Kidney capillary endothelial cell (primary cell): Measurements from ENCODE around the gene BMPR1B.
"Not testable (repeated sequence)": the region's sequence is repeated elsewhere in the genome, so short reads cannot be mapped to it uniquely, and the experiment has no call there.

Source experiments
- DNase-seq: peaks from one replicate; pipeline ENCODE4 v3.0.0-alpha.2; 2018; ENCODE audit warnings: low spot score

Gene BMPR1B

DNA sequence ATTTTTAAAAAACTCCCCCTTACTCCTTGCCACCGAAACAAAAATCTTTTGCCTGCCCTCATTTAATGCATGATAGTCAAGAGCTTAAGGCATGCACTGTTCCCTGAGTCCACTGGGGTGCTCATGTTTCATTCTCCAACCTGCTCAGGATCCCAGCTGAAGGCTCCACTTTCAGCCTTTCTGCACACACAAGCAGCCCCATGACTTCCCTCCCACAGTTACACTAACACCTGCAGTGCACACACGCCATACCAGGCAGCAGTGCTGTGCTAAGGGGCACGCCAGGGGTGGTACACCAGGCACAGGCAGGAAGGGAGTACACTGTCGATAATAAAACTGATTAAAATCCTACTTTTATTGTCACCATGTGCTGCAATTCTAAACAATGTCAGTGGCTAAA, 385.2 kb downstream of the BMPR1B start:
- no peak for DNase-seq

DNA sequence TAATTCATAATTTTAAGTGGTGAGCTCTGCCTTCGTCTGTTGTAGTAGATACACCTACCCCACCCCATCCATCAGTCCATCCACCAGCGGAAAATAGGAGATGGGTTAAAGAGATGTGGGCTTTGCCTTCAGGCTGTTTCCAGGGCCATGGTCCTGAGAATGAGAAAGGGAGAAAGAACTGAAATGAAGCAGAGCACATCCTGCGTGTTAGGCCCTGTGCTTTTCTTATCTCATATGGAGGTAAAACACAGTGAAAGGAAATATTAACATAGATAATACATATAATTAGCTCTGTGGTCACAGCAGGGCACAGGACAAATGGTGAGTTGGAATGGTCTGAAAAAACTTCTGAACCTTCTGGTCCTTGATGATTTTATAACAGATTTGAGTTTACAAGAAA, 393.5 kb downstream of the BMPR1B start:
- no peak for DNase-seq

DNA sequence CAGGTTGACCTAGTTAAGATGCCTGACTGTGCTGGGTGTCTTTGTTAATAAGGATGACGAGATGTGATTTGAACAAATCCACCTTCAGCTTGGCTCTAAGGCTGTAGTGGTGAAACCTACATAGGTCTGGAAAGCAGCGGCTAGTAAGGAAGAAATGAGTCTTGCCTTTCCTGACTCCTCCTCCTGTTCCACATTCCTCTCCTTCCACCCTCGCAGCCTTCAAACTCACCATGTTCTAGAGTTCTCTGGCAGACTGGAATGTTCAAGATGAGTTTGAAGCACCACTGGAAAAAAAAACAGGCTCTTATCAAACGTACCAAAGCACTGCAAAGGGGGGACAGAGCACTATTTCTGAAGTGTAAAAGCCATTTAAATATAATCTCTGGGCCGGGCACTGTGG, 395.4 kb downstream of the BMPR1B start:
- no peak for DNase-seq

DNA sequence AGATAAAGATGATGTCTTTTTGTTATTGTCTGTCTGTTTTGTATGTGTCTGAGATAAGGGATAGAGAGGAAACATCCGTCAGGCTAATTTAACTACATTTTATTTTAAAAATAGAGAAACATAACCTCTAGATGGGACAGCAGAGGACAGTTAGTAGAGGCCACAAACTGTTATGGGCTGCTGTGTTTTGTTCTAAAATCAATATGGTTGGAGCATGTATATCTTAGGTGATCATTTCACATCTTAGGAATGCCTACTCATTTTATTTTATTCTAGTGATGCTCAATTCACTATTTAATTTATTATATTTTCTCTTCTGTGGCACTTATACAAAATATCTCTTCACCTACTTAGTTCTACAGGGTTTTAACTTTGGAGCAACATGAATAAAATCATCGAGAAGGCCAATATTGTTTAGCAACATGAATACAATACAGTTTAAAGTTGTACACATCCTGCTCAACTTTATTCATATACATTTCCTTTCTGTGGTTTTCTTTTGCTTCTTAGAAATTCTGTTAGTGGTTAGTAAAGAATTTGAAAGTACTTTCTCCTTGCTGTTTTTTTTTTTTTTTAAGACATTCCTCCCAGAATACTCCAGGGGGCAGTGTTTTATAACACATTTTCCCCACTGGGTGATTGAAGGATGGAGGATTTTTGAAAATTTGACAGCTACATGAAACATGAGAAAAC, 398.1 kb downstream of the BMPR1B start:
- DNase-seq = peak; percentile 44

DNA sequence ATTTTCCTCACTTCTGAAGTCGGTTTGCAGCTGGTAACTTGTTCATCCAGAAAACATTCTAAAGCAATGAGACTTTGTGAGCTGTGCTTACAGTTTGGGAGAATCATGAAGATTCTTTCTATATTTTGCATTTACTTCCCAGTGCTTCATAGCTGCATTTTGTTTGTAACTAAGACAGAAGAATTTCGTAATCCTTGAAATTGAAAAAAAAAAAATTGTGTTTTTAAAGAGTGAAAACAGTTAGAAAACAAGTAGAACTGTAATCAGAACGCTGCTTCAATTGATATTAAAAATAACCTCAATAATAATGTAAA, 398.7 kb downstream of the BMPR1B start:
- no peak for DNase-seq

DNA sequence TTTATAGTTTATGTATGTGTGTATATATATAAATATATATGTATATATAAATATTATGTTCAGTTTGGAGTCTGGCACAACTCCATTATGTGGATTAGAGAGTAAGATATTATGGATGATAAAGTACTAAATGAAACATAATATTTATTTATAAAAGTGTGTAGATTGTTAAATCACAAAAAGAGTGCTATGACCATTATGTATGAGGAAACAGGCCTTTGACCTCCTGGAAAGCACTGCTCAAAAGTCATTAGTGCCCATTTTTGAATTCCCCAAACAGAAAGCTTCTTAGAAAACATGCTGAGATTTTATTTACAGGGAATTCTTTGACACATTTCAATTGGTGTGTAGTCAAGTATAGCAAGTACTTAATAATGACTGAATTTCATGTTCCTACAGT, 399.8 kb downstream of the BMPR1B start:
- DNase-seq = no peak

DNA sequence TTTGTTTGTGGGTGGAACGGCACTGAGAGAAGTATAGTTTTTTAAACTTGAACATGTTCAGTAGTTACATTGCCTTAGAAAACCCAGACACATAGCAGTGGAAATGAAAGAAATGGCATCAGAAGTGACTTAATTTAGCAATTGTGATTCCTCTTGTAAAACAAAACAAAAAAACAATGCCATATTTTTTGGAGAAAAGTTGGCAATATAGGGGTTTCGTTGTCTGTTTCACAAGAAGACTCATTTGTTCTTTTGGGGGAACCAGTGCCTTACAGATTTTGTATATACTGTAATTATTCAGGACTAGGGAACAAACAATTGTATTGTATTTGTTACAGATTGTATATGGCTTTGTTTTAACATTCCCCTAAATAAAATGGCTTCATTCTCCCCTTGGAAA, 400.3 kb downstream of the BMPR1B start:
- DNase-seq = no peak

DNA sequence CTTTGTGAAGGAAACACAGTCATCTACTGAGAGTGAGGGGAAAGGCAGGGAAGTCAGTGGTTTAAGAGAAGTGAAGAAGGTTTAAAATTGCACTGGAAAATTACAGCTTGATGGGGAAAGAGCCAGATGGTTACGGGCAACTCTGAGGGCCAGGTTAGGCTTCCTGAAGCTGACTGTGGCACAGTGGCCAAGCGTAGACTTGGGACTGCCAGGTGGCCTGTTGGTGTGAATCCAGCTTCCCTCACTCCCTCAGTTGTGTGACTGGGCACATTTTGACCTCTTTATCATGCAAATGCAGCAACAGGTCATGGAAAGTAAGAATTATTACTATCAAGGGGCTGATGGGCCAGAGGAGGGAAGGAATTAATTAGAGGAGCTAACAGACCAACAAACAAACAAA, 400.9 kb downstream of the BMPR1B start:
- DNase-seq = no peak

DNA sequence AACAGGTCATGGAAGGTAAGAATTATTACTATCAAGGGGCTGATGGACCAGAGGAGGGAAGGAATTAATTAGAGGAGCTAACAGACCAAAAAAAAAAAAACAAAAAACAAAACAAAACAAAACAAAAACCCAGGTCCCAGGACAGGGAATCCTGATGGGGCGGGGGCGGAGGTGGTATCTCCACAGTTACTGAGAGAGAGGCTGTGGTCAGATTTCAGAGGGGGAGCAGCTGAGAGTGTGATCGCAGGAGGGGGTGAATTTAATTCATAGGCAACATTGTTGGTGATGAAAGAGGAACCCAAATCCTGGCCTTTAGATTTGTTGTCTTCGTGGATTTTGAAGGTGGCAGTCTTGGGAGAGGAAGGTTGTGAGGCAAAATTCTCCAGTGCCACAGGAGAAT, 401.6 kb downstream of the BMPR1B start:
- no peak for DNase-seq

DNA sequence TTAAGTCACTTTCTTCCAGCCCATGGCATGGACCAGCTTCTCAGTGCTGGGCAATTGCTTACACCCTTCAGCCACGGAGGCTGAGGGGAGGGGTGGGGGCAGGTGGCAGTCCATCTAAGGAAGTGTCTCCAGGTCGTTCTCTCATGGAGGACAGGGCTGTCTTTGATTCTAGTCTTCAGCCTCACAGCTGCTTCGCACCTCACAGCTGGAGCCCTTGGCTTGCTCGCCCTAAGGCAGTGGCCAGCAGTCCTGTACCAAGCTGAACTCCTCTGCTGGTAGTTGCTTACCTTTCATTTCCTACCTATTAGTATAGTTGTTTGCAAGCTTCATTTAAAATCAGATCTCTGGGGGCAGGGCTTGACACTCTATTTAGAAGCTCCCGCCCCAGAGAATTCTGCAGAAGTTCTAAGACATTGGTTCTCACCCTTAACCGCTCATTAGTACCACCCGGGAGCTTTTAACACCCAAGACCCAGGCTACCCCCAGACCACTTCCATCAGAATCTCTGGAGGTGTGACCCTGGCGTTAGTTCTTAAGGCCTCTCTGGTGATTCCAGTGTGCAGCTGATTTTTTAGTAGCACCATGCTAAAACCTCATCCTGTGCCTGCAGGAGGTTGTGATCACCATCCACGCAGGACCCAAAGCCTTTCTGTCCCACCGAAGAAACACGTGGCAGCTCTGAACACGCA, 404.2 kb downstream of the BMPR1B start:
- no peak for DNase-seq

DNA sequence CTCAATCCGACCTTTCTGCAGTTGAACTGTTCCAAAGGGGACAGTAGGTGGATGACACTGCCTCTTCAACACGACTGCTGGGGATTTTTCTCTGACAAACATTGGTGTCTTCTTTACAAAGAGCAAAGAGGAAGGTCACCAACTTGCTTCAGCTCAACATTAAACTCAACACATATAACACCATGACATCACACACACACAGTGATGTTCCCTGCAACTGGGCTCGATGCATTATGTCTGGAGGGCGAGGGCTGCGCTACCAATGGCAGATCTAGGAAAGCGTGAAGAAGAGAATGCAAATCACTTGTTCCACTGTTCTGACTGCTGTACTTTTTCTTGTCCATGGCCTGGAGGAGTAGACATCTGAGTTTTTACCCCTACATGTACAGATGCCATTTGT, 405.1 kb downstream of the BMPR1B start:
- no peak for DNase-seq

DNA sequence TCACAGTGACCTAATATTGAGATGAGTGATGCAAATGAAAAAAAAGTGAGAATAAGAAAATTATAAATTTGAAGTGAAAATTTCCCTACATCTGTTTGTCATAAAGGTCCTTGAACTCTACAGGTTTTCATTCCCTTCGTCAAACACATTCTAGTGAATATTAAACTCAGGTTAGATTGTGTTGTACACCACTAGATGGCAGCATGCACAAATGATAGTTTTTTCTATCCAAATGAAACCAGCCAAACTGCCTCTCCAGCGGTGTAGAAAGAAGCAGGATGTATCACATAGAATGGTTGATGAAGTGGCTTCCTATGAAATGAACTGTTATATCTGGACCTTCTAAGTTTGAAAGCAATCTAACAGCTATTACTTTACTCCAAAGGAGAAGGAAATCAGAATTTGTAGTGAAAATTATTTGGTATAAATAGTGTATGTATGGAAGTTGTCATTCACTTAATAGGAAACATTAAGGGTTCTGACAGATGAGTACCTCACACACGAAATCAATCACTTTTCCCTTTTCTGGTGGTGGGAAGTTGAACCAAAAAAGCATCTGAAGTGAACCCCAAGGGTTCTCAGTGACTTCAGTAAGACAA, 408.3 kb downstream of the BMPR1B start:
- peak; percentile 69 for DNase-seq

DNA sequence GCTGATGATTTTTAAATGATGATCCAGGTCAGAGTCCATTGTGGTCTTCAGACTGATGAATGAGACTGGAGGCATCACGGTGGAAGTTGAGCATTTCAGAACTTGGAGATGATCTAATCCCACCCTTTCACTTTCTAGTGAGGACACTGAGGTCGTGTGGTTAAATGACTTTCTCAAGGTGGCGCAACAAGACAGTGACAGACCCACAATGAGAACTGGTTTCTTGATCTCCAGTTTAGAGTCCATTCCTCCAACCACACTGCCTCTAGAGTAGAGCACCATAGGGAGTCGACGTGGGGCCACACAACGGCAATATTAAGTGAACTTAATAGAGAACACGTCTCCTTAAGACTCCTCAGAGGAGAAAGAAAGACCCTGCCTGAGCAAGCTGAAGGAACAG, 410.1 kb downstream of the BMPR1B start:
- no peak for DNase-seq

DNA sequence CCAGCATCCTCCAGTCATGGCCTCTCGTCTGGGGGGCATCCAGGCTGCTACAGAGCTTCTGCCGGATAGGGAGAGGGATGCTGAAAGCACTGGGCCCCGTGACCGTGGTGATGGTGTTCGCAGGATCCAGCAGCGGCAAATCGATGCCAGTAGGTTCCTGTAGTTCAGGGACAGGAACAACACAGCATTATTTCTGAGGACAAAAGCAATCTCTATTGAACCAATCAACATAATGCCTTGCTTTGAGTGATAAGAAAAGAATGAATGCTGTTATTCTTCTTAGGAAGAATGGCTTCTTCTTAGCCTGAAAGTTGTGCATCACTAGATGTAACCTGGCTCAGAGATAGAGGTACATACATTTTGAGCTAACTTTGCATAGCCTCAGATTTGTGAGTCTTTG, 412.4 kb downstream of the BMPR1B start:
- DNase-seq = no peak

DNA sequence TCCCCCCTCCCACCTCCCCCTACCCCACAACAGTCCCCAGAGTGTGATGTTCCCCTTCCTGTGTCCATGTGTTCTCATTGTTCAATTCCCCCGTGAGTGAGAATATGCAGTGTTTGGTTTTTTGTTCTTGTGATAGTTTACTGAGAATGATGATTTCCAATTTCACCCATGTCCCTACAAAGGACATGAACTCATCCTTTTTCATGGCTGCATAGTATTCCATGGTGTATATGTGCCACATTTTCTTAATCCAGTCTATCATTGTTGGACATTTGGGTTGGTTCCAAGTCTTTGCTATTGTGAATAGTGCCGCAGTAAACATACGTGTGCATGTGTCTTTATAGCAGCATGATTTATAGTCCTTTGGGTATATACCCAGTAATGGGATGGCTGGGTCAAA, 413.6 kb downstream of the BMPR1B start:
- not testable (repeated sequence) for DNase-seq

DNA sequence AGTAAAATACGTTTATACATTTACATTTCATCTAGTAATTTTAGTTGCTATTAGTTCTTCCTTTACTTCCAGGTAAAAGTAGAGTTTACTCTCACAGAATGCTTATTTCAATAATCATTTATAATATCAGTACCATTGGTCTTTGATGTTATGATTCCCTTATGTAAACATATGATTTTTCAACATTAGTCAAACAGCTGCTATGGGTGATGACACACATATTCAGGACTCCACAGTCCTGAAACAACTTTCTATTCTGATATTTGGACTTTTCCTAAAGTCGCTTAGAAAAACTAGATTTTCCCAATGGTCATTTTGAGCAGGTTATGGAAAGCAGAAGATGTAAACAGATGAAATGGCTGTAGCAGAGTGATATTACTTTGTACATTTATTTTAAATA, 421.2 kb downstream of the BMPR1B start:
- no peak for DNase-seq

DNA sequence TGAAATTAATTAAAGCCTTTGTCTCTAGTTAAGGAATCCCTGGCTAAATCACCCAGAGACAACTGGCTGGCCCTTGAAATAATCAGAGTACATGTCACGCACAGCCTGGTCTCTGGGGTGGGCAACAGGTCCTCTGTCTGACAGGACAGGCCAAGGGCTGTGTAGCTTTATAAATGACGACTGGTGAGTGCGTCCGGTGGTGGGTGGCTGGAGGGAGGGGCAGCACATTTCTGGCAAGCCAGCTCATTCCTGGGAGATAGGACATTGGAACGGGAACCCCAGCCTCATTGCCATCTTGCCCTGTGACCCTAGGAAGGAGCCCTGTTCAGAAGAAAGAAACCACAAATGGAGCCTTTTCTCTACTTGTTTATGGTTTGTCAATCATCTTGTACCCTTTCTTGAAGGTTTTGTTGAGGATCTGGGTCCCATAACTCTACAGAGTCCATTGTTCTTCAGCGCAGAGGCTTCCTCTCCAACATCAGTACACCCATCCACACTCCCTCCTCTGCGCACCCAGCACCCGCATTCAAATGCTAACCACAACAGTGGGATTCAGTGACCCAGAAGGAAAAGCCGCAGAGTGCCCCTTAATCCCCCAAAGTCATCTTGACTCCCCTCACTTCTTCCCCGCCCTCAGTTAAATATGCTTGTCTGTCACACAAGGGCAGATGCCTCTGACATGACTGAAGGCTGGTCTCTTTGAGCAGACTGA, 422.9 kb downstream of the BMPR1B start:
- no peak for DNase-seq

DNA sequence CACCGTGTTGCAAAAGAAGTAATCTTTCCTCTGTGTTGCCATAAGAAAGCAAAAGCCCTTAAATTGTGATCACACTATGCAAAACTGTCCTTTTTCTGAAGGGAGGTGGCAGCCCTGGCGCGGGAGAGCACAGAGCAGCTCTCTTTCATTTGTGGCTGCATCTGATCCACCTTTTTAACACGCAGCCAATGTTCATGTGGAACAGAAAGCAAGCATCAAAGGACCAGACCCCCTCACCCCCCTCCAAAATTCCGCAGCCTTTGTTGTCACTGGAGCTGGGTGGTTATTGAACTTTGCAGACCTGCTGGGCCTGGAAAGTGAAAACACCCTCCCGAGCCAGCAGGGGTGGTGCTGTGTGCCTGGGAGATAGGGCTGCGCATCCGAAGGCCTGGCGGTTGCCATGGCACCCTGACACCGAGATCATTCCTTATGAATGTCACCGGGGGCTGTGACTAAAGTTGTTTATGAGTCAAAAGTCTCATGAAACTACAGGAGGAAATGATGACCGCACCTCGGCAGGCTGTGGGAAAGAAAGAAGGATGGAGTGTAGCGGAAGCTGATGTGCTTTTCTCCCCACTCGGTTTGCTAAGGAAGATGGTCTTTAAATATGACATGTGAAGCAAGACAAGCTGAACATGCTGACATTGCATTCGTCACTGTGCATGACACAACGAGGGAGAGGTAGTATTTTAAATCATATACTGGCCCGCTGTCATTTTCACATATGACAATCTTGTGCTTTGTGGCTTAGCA, 423.7 kb downstream of the BMPR1B start:
- peak; percentile 88 for DNase-seq

DNA sequence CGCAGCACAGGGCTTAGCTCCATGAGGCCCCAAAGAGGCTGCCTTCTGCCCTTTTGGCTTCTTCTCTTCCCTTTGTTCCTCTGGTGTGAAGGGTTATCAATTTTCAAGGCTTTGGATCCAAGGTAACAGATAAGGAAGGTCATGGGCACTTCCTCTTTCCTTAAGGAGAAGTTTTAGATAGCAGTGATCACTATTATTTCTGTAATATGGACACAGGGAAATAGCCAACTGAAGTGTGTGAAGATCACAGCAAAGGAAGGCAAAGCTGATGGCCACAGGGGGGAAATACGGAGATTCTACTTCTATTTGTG, 424.2 kb downstream of the BMPR1B start:
- DNase-seq = no peak

DNA sequence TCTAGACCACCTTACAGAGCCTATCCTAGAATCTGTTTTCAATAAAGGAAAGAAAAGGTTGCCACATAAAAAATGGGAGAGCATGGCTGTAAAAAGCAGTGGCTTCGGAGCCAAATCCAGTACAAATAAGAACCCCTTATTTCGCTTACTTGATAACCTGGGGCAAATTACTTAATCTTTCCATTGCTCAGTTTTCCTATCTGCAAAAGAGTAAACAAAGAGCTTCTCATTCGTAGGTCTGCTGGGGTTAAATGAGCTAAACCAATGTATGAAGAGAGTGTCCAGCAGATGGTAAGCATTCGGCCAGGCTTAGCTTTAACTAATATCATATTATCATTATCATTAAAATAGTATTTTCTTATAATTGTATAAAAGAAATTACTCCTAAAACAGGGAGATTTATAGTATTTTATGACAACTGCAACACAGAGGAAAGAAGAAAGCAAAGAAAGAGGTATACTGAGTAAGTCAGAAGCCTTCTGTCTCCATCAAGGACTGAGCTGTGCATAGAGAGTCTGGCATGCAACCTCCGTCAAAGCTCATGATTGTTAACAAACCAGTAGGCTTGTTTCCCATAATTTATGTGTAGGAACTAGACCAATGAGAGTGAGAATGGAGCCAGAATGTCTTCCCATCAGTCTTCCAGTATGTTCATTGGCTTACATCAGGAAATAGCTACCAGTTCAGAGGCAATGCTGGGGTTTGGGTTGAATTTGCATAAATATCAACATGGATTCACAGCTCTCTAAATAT, 426.1 kb downstream of the BMPR1B start:
- no peak for DNase-seq

DNA sequence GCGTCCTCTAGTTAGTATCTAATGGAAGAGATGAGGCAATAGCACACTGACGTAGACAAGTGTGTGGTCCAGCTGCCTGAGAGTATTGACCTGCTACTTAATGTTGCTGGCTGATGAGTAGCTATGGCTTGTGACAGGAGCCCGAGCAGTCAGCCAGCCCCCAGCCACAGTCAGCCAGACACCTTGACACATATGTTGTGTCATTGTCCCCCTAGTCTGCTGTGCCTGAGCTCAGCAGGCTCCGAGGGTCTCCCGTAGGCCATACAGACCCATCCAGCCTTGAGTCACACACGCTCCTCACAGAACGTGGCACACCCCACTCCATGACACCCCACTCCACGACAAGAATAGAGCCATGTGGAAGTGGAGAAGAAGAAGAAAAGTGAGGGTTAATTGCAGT, 428.9 kb downstream of the BMPR1B start:
- DNase-seq = no peak
